Measurements from ENCODE around the gene RPUSD3. TPM values are rescaled to one million over a fixed set of nuclear protein-coding genes. Genes with fewer than 3 reads are reported as not detected.
"Not testable (repeated sequence)": the region's sequence is repeated elsewhere in the genome, so short reads cannot be mapped to it uniquely, and the experiment has no call there.

RPUSD3 gene
- total RNA-seq, 6 experiments from 2014 or later = 35.4 to 42.3 (median 38.2) TPM

DNA sequence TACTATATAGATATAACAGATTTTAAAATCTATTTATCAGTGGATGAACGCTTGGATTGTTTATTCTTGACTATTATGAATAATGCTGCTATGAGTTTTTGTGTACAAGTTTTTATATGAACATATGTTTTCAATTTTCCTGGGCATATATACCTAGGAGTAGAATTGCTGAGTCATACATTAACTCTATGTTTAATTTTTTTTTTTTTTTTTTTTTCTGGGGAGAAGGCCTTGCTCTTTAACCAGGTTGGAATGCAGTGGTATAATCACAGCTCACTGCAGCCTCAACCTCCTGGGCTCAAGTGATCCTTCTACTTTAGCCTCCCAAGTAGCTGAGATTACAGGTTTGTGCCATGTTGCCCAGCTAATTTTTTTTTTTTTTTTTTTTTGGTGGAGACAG, 27.2 kb upstream of the RPUSD3 start:
- Mint-ChIP-seq H3K9me3 (no peaks in the 10 kb centered on the region), H3K27ac (peak overlapping the region; percentile 65), H3K4me1 (ENCODE audit: low read depth) (peaks cover 20% of the 10 kb centered on the region), H3K36me3 (ENCODE audit: low read depth) (no peaks in the 10 kb centered on the region), H3K4me3 (no peak overlapping the region), H3K27me3 (ENCODE audit: insufficient read depth) (peaks cover 1% of the 10 kb centered on the region; the same call in 1 of the 2 replicates)
- TF ChIP-seq, protein P1, sequence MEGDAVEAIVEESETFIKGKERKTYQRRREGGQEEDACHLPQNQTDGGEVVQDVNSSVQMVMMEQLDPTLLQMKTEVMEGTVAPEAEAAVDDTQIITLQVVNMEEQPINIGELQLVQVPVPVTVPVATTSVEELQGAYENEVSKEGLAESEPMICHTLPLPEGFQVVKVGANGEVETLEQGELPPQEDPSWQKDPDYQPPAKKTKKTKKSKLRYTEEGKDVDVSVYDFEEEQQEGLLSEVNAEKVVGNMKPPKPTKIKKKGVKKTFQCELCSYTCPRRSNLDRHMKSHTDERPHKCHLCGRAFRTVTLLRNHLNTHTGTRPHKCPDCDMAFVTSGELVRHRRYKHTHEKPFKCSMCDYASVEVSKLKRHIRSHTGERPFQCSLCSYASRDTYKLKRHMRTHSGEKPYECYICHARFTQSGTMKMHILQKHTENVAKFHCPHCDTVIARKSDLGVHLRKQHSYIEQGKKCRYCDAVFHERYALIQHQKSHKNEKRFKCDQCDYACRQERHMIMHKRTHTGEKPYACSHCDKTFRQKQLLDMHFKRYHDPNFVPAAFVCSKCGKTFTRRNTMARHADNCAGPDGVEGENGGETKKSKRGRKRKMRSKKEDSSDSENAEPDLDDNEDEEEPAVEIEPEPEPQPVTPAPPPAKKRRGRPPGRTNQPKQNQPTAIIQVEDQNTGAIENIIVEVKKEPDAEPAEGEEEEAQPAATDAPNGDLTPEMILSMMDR (IDR thresholded peaks at IDR 0.05) = no peak
- peak; percentile 76 for DNase-seq

DNA sequence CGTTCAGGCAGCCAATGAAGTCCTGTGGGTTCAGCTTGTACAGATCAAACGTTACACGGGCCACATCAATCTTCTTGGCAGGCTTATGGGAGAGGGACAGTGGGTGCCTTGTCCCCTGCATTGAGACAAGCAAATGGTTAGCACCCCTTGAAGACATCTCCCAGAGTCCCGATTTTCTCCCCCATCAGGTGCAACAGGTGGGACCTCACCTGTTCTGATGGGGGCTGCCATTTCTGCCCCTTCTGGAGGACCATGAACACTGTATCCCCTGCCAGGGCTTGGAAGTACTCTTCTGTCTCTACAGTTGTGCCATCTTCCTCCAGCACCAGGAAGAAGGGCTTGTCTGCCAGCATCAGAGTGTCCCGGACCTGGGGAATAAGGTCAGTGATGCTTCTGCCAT, 26.1 kb upstream of the RPUSD3 start:
- peaks cover 20% of the 10 kb centered on the region for H3K4me1 Mint-ChIP-seq (ENCODE audit: low read depth)
- H3K9me3 Mint-ChIP-seq = no peaks in the 10 kb centered on the region
- no peak overlapping the region; the same call in 1 of the 2 replicates for H3K27ac Mint-ChIP-seq
- no peaks in the 10 kb centered on the region for H3K27me3 Mint-ChIP-seq (ENCODE audit: insufficient read depth)
- DNase-seq = no peak
- H3K36me3 Mint-ChIP-seq (ENCODE audit: low read depth) = no peaks in the 10 kb centered on the region
- no peak overlapping the region for H3K4me3 Mint-ChIP-seq
- TF ChIP-seq, protein P1 (IDR thresholded peaks at IDR 0.05) = no peak

DNA sequence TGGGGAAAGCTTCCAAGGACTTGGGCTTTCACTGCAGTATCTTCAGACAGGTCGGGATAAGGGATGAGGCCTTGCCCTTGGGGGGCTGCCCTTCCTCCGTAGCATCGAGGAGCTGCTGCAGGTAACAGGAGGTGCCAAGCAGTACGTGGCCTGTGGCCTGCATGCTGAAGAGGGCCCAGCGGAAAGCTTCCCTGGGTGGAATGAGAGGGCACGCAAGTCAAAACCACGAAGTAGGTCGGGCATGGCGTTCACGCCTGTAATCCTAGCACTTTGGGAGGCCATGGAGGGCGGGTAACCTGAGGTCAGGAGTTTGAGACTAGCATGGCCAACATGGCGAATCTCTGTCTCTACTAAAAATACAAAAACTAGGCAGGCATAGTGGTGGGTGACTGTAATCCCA, 23.3 kb upstream of the RPUSD3 start:
- no peak overlapping the region for H3K27ac Mint-ChIP-seq
- no peaks in the 10 kb centered on the region for H3K27me3 Mint-ChIP-seq (ENCODE audit: insufficient read depth)
- no peak for DNase-seq
- no peak overlapping the region for H3K4me3 Mint-ChIP-seq
- no peaks in the 10 kb centered on the region for H3K9me3 Mint-ChIP-seq
- TF ChIP-seq, protein P1 (IDR thresholded peaks at IDR 0.05) = no peak
- H3K4me1 Mint-ChIP-seq (ENCODE audit: low read depth) = peaks cover 22% of the 10 kb centered on the region
- no peaks in the 10 kb centered on the region for H3K36me3 Mint-ChIP-seq (ENCODE audit: low read depth)

DNA sequence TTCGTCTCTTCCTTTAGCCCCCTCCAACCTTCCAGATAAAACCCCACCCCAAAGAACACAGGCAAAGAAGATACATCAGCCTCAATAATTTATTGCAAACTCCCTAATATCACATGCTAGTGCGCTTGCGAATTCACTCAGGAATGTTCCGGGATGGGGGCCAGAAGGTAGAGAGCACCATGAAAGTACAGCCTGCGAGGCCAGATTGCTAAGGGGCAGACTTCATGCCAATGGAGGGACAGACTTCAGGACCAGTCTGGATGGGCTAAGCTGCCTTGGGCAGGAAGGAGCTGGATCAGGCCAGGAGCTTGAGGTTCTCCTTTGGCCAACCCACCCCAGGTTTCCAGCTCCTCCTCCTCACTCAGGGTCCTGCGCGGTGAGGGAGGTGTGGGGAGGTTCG, 22.8 kb upstream of the RPUSD3 start:
- no peak overlapping the region for H3K27ac Mint-ChIP-seq
- DNase-seq = no peak
- no peaks in the 10 kb centered on the region for H3K27me3 Mint-ChIP-seq (ENCODE audit: insufficient read depth)
- TF ChIP-seq, protein P1 (IDR thresholded peaks at IDR 0.05) = no peak
- H3K4me1 Mint-ChIP-seq (ENCODE audit: low read depth) = peaks cover 17% of the 10 kb centered on the region
- H3K4me3 Mint-ChIP-seq = no peak overlapping the region
- no peaks in the 10 kb centered on the region for H3K36me3 Mint-ChIP-seq (ENCODE audit: low read depth)
- H3K9me3 Mint-ChIP-seq = no peaks in the 10 kb centered on the region

DNA sequence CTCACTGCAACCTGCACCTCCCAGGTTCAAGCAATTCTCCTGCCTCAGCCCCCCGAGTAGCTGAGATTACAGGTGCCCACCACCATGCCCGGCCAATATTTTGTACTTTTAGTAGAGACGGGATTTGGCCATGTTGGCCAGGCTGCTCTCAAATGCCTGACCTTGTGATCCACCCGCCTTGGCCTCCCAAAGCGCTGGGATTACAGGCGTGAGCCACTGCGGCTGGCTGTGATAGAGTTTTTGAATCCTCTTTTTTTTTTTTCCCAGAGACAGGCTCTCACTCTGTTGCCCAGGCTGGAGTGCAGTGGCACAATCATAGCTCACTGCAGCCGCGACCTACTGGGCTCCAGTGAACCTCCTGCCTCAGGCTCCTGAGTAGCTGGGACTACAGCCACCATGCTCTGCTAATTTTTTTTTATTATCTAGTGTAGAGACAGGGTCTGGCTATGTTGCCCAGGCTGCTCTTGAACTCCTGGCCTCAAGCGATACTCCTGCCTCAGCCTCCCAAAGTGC, 21.4 kb upstream of the RPUSD3 start:
- H3K9me3 Mint-ChIP-seq; H3K4me1 Mint-ChIP-seq (ENCODE audit: low read depth); H3K27me3 Mint-ChIP-seq (ENCODE audit: insufficient read depth); DNase-seq; H3K27ac Mint-ChIP-seq; H3K36me3 Mint-ChIP-seq (ENCODE audit: low read depth); H3K4me3 Mint-ChIP-seq: not testable (repeated sequence)

DNA sequence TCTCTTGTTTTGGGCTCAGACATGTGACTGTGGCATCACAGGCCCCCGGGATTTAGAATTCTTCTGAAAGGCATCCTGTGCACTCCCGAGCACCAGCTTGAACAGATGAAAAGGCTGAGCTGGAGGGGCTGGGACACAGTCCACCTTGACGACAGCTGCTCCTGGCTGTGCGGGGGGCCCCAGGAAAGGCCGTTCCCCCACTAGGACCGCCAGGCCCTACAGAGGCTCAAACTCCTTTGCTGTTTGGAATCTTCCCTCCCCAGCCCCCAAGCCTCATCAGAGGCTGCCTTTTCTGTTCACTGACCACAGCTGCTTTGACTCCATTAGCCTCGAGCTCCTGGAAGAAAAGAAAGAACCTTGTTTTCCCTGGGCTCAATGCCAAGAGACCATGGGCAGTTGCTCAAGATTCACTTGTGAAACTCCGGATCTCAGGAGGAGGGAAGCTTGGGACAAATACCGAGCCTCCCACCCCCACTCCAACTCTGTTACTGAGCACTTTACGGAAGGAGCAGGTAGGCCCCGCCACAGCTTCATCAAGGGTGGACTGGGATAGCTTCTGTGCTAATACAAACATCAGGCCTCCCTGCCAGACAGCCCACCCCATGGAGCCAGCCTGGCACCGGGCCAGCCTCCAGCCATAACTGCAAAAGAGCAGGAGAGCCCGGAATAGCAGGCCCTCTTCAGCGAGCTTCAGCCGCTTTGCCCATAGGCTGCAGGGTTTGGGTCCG, 20.6 kb upstream of the RPUSD3 start:
- peak overlapping the region; percentile 38; the same call in 1 of the 2 replicates for H3K27ac Mint-ChIP-seq
- DNase-seq = peak; percentile 34
- no peak overlapping the region for H3K4me3 Mint-ChIP-seq
- no peaks in the 10 kb centered on the region for H3K9me3 Mint-ChIP-seq
- no peaks in the 10 kb centered on the region for H3K36me3 Mint-ChIP-seq (ENCODE audit: low read depth)
- TF ChIP-seq, protein P1 (IDR thresholded peaks at IDR 0.05) = no peak
- peaks cover 6% of the 10 kb centered on the region for H3K4me1 Mint-ChIP-seq (ENCODE audit: low read depth)
- no peaks in the 10 kb centered on the region for H3K27me3 Mint-ChIP-seq (ENCODE audit: insufficient read depth)

Data from HFFc6 (cell line).